K562 (cell line): ENCODE data around the gene CELA1. TPM values are rescaled to one million over a fixed set of nuclear protein-coding genes. Genes with fewer than 3 reads are reported as not detected.

ENCODE experiments used
- ATAC-seq: fragments of 200-7000 bp; cut with Tn5 transposase; 3 replicates; pipeline ENCODE4 v1.9.1; 2020; ENCODE audit warnings: moderate library complexity
- BruUV-seq: library from RNA; stranded (reverse); fragments of 400-500 nt; replicated peaks from 2 replicates; lab custom pipeline; 2021; lab: Mats Ljungman, UMichigan
- CTCF ChIA-PET: fragments of 300-600 bp; formaldehyde crosslinking; extraction: SDS; loops from one replicate; lab custom pipeline; 2021; ENCODE audit warnings: low intra/inter-chr PET ratio; lab: Yijun Ruan, JAX
- POLR2A ChIA-PET: fragments of 300-600, 350-650 bp; sonication (Branson Sonifier 250); formaldehyde crosslinking; extraction: SDS; loops from one replicate; lab custom pipeline; 2021; ENCODE audit warnings: antibody characterized with exemption, inconsistent platforms; lab: Yijun Ruan, JAX
- DNase-seq, 4 experiments: peaks; one replicate each; pipeline versions ENCODE4 v3.0.0 to v3.0.0-alpha.2; 2011 to 2018; ENCODE audit warnings: low spot score in 3 of 4, mixed read lengths in 3 of 4; ENCODE audit errors: extremely low read depth in 1 of 4
- FAIRE-seq: peaks from 2 replicates; lab custom pipeline; 2011; peaks lifted over from hg19 to GRCh38; lab: Jason Lieb, UNC
- H2AFZ ChIP-seq: 2 replicates; pipeline ENCODE4 v1.6.0; 2011; ENCODE audit warnings: low read depth, low read length, control low read depth, inconsistent platforms
- H3K27ac ChIP-seq: fragments of 200-600 bp; 3 replicates; pipeline ENCODE4 v1.8.0; 2011; ENCODE audit warnings: low read depth, mild to moderate bottlenecking, control low read depth, inconsistent platforms, low read length, moderate library complexity, mixed read lengths; ENCODE audit errors: extremely low read depth
- H3K27me3 ChIP-seq, 2 experiments: fragments of 300-600 bp in 1 of 2; 2 replicates in 1 of 2; 3 replicates in 1 of 2; pipeline versions ENCODE4 v1.6.0 to v1.8.0; 2011; ENCODE audit warnings: inconsistent platforms in 2 of 2, low read length in 2 of 2, mild to moderate bottlenecking in 1 of 2, mixed read lengths in 1 of 2, moderate library complexity in 1 of 2; ENCODE audit not compliant: control insufficient read depth in 2 of 2, insufficient read depth in 2 of 2
- H3K36me3 ChIP-seq: fragments of 300-600 bp; 3 replicates; pipeline ENCODE4 v1.8.0; 2011; ENCODE audit warnings: mild to moderate bottlenecking, low read length, inconsistent platforms; ENCODE audit not compliant: control insufficient read depth, insufficient read depth
- H3K4me1 ChIP-seq, 2 experiments: fragments of 200-600 bp in 1 of 2; replicated peaks in 1 of 2; 2 replicates in 1 of 2; 3 replicates in 1 of 2; pipeline versions ENCODE4 v1.5.1 to v1.8.0; 2011; ENCODE audit warnings: inconsistent platforms in 2 of 2, low read length in 2 of 2, mild to moderate bottlenecking in 1 of 2, mixed read lengths in 1 of 2, moderate library complexity in 1 of 2; ENCODE audit not compliant: control insufficient read depth in 2 of 2, insufficient read depth in 2 of 2
- H3K4me2 ChIP-seq: 2 replicates; pipeline ENCODE4 v1.6.1; 2011; ENCODE audit warnings: low read length, control low read depth, inconsistent platforms, mixed read lengths; ENCODE audit not compliant: insufficient read depth
- H3K4me3 ChIP-seq: fragments of 200-600 bp; sonication (generic), shearing (Covaris generic); 2 replicates; pipeline ENCODE4 v1.5.1; 2016; ENCODE audit warnings: control low read depth, inconsistent platforms
- H3K79me2 ChIP-seq: fragments of 200-600 bp; 3 replicates; pipeline ENCODE4 v1.8.0; 2011; ENCODE audit warnings: low read length, inconsistent platforms; ENCODE audit not compliant: control insufficient read depth, insufficient read depth
- H3K9ac ChIP-seq, 2 experiments: 2 replicates each; pipeline versions ENCODE4 v1.6.0 to v1.6.1; 2011; ENCODE audit warnings: low read depth in 2 of 2, low read length in 2 of 2, control low read depth in 1 of 2, inconsistent platforms in 1 of 2, mild to moderate bottlenecking in 1 of 2, mixed read lengths in 1 of 2; ENCODE audit not compliant: insufficient read depth in 1 of 2
- H3K9me1 ChIP-seq: one replicate; pipeline ENCODE4 v1.6.0; 2011; ENCODE audit warnings: inconsistent platforms, mild to moderate bottlenecking, low read length, moderate library complexity; ENCODE audit not compliant: control insufficient read depth, insufficient read depth
- H3K9me3 ChIP-seq: replicated peaks from 2 replicates; pipeline ENCODE4 v1.5.1; 2011; ENCODE audit warnings: low read depth, low read length, inconsistent platforms; ENCODE audit not compliant: control insufficient read depth, insufficient read depth
- H4K20me1 ChIP-seq: replicated peaks from 2 replicates; pipeline ENCODE4 v1.6.1; 2011; ENCODE audit warnings: low read length, inconsistent platforms, mixed read lengths; ENCODE audit not compliant: control insufficient read depth, insufficient read depth
- ARID1B ChIP-seq: fragments of 450-650 bp; IDR thresholded peaks from 2 replicates; pipeline ENCODE4 v1.6.1; 2016; ENCODE audit warnings: antibody characterized with exemption, mild to moderate bottlenecking, inconsistent platforms
- CC2D1A ChIP-seq: fragments of 450-650 bp; IDR thresholded peaks from 2 replicates; pipeline ENCODE4 v1.6.1; 2017; ENCODE audit warnings: mild to moderate bottlenecking
- CHD4 ChIP-seq: fragments of 200-600 bp; sonication (generic); IDR thresholded peaks from 3 replicates; pipeline ENCODE4 v1.6.1; 2012; ENCODE audit warnings: low read depth, mild to moderate bottlenecking, mixed read lengths, low read length, inconsistent platforms; ENCODE audit not compliant: insufficient read depth, insufficient replicate concordance, poor library complexity, severe bottlenecking
- NFIC ChIP-seq: fragments of 450-650 bp; IDR thresholded peaks from 2 replicates; pipeline ENCODE4 v1.6.1; 2017; ENCODE audit warnings: mild to moderate bottlenecking, inconsistent platforms
- RBM25 ChIP-seq: fragments of 200-400 bp; formaldehyde crosslinking; IDR thresholded peaks from 2 replicates; pipeline ENCODE4 v1.6.1; 2018; ENCODE audit warnings: low read length, low read depth, moderate library complexity; ENCODE audit not compliant: severe bottlenecking
- TBP ChIP-seq: optimal IDR thresholded peaks from 2 replicates; pipeline ENCODE3; 2011; ENCODE audit warnings: low read depth, low read length, improper control_type of control experiment
- ZNF316 ChIP-seq: fragments of 450-650 bp; IDR thresholded peaks from 2 replicates; pipeline ENCODE4 v1.6.1; 2016
- WGBS: fragments of 100-300 bp; shearing (Covaris generic); methylation state at CpG from one replicate; pipeline ENCODE4 v1.1.6; 2016; ENCODE audit warnings: low coverage, mixed read lengths; ENCODE audit not compliant: insufficient coverage; ENCODE audit errors: missing lambda C conversion rate; 5-methylcytosine and 5-hydroxymethylcytosine counted together
- in situ Hi-C: fragments of 300-500 bp; cut with MboI; formaldehyde crosslinking; loops from 4 replicates; pipeline ENCODE4 v1.15.0; 2018; ENCODE audit warnings: inconsistent platforms, mixed read lengths
- intact Hi-C: fragments of 100-400 bp; cut with micrococcal nuclease; formaldehyde crosslinking; loops from 2 replicates; pipeline ENCODE4 v1.14.2; 2022
- polyA plus RNA-seq, 8 experiments: library from polyadenylated mRNA; depleted of rRNA in 4 of 8; stranded (reverse) in 5 of 8; unstranded in 3 of 8; fragments of >200 nt; fragmentation: Nextera tagmentation in 2 of 8; fragmentation: Illumina TruSeq in 1 of 8; extraction: Ambion mirVana in 2 of 8; extraction: Trizol in 1 of 8; gene quantifications; 2 replicates each; pipeline versions ENCODE4 v1.2.1 to v1.2.3, GENCODE V29; 2011 to 2014; ENCODE audit warnings: inconsistent platforms in 1 of 8, missing spikeins in 1 of 8
- total RNA-seq, 7 experiments: library from RNA; depleted of rRNA in 6 of 7; stranded (reverse); fragments of >200 nt in 6 of 7; fragmentation: Illumina TruSeq in 2 of 7; extraction: Trizol in 2 of 7; gene quantifications; 2 replicates each; pipeline versions ENCODE4 v1.2.1 to v1.2.3, GENCODE V29; 2011 to 2021; ENCODE audit warnings: low replicate concordance in 1 of 7
- TF ChIP-seq, protein P1 (sequence below): fragments of 200-800 bp; sonication (Bioruptor generic); IDR thresholded peaks from 2 replicates; pipeline ENCODE4 v1.6.1; 2016; ENCODE audit warnings: missing genetic modification characterization, missing compliant biosample characterization
- TF ChIP-seq, protein P2 (sequence below): fragments of 250-450 bp; sonication (Bioruptor Pico); IDR thresholded peaks from 2 replicates; pipeline ENCODE4 v1.8.0; 2021; ENCODE audit warnings: moderate library complexity, mild to moderate bottlenecking, inconsistent platforms
- TF ChIP-seq, protein P3 (sequence below): IDR thresholded peaks from 2 replicates; pipeline ENCODE4 v1.6.1; 2012; ENCODE audit warnings: low read depth, low read length, improper control_type of control experiment, borderline replicate concordance

The CELA1 gene
- total and polyA plus RNA-seq, 9 of the 15 experiments (the other 6 are each of a cell fraction or from before 2014, with no cell fraction given) = 0.06 to 0.27 (median 0.22) TPM; not detected in 6

DNA sequence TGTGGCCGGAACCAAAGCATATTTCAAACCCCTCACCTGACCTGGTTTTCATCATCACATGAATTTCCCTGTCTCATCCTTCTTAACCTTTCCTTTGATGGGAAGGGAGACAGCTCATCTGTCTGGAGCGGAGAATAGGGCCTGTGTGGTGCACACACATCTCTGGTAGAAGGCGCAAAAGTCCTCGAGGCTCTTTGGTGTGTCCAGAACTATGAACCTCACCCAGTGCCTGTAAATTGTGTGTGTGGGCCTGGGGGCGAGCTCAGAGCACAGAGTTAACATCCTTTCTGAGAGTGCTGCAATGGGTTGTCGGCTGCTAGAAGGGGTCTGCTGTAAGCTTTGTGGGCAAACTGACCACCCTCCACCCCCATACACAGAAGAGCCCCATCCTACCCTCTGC lies 44.0 kb upstream of the CELA1 start (continued):
- TF ChIP-seq, protein P1, sequence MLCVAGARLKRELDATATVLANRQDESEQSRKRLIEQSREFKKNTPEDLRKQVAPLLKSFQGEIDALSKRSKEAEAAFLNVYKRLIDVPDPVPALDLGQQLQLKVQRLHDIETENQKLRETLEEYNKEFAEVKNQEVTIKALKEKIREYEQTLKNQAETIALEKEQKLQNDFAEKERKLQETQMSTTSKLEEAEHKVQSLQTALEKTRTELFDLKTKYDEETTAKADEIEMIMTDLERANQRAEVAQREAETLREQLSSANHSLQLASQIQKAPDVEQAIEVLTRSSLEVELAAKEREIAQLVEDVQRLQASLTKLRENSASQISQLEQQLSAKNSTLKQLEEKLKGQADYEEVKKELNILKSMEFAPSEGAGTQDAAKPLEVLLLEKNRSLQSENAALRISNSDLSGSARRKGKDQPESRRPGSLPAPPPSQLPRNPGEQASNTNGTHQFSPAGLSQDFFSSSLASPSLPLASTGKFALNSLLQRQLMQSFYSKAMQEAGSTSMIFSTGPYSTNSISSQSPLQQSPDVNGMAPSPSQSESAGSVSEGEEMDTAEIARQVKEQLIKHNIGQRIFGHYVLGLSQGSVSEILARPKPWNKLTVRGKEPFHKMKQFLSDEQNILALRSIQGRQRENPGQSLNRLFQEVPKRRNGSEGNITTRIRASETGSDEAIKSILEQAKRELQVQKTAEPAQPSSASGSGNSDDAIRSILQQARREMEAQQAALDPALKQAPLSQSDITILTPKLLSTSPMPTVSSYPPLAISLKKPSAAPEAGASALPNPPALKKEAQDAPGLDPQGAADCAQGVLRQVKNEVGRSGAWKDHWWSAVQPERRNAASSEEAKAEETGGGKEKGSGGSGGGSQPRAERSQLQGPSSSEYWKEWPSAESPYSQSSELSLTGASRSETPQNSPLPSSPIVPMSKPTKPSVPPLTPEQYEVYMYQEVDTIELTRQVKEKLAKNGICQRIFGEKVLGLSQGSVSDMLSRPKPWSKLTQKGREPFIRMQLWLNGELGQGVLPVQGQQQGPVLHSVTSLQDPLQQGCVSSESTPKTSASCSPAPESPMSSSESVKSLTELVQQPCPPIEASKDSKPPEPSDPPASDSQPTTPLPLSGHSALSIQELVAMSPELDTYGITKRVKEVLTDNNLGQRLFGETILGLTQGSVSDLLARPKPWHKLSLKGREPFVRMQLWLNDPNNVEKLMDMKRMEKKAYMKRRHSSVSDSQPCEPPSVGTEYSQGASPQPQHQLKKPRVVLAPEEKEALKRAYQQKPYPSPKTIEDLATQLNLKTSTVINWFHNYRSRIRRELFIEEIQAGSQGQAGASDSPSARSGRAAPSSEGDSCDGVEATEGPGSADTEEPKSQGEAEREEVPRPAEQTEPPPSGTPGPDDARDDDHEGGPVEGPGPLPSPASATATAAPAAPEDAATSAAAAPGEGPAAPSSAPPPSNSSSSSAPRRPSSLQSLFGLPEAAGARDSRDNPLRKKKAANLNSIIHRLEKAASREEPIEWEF = no peak

DNA sequence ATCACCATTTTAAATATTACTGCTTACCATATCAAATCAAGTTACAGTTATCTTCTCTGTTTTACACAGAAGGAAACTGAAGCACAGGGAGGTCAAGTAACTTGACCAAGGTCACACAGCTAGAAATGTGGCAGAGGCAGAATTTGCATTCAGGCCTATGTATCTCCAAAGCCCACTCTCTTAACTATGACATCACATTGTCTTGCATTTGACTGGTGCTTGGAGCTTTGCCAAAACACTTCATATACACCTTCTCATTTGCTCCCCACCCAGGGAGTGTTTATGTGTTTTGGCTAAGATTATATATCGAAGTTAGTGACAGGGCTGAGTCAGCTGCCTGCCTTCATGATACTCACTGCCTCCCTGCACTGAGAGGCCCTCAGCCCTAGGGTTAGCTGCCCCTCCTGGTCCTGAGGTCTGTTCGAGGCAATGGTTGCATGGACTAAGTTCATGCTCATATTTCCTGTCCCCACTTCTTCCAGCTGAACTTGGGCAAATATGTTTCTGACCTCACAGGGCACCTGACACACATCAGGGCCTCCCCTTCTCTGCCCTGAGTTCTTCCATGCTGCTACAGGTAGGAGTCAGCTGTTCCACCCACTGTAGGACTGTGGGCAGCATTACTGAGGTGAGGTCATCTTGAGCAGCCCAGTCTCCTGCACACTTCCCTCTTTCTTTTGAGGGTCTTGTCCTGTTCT lies 43.0 kb upstream of the CELA1 start:
- FAIRE-seq (peak; percentile 99), DNase-seq (peak; percentile 66 to 93 (median 79)), ATAC-seq (peak; percentile 81)
- no peak overlapping the region for H3K4me3 ChIP-seq
- in situ Hi-C loops = no loop called here
- no peaks in the 10 kb centered on the region for H3K9me1 ChIP-seq
- no peaks in the 10 kb centered on the region for H4K20me1 ChIP-seq
- H3K4me2 ChIP-seq = peak overlapping the region; percentile 61
- H3K9me3 ChIP-seq = no peaks in the 10 kb centered on the region
- no TSS peak for BruUV-seq
- H3K36me3 ChIP-seq = no peaks in the 10 kb centered on the region
- peak overlapping the region; percentile 57; the same call in 2 of the 3 replicates for H3K27ac ChIP-seq
- H2AFZ ChIP-seq = 0 out of 2 replicates have a peak overlapping the region, but pooled peaks have one; percentile 20
- POLR2A ChIA-PET = interaction anchor here (0.6 to 1.5 kb wide), 4 partner anchors 9 to 543 kb away, joined by 3 to 7 read pairs (median 4); no protein-coding TSS in a partner anchor
- intact Hi-C loops = no loop called here
- H3K9ac ChIP-seq = peak overlapping the region; percentile 4 to 17; a peak in 1 of 4 replicates
- H3K4me1 ChIP-seq = peaks cover 35 to 40% of the 10 kb centered on the region in 2 experiments
- CTCF ChIA-PET = no interaction called here
- no peaks in the 10 kb centered on the region for H3K27me3 ChIP-seq
- no peaks in the 10 kb centered on the region for H3K79me2 ChIP-seq
- WGBS = 6% methylated on average over 2 of the region's 2 CpGs
- TF ChIP-seq RBM25 = peak; percentile 93
- TF ChIP-seq, protein P2, sequence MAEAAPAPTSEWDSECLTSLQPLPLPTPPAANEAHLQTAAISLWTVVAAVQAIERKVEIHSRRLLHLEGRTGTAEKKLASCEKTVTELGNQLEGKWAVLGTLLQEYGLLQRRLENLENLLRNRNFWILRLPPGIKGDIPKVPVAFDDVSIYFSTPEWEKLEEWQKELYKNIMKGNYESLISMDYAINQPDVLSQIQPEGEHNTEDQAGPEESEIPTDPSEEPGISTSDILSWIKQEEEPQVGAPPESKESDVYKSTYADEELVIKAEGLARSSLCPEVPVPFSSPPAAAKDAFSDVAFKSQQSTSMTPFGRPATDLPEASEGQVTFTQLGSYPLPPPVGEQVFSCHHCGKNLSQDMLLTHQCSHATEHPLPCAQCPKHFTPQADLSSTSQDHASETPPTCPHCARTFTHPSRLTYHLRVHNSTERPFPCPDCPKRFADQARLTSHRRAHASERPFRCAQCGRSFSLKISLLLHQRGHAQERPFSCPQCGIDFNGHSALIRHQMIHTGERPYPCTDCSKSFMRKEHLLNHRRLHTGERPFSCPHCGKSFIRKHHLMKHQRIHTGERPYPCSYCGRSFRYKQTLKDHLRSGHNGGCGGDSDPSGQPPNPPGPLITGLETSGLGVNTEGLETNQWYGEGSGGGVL (CRISPR knock-in tag) = no peak
- peak; percentile 98 for TF ChIP-seq NFIC
- peak; percentile 46 for TF ChIP-seq CHD4
- TF ChIP-seq, protein P3, sequence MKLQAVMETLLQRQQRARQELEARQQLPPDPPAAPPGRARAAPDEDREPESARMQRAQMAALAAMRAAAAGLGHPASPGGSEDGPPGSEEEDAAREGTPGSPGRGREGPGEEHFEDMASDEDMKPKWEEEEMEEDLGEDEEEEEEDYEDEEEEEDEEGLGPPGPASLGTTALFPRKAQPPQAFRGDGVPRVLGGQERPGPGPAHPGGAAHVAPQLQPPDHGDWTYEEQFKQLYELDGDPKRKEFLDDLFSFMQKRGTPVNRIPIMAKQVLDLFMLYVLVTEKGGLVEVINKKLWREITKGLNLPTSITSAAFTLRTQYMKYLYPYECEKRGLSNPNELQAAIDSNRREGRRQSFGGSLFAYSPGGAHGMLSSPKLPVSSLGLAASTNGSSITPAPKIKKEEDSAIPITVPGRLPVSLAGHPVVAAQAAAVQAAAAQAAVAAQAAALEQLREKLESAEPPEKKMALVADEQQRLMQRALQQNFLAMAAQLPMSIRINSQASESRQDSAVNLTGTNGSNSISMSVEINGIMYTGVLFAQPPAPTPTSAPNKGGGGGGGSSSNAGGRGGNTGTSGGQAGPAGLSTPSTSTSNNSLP = peak; percentile 82
- peak; percentile 38 for TF ChIP-seq TBP
- TF ChIP-seq ARID1B = peak; percentile 81
- peak; percentile 90 for TF ChIP-seq ZNF316
- TF ChIP-seq CC2D1A = peak; percentile 43; the same call in 1 of the 2 replicates
